ENCODE results near the gene WDR7.

- no peak for TF ChIP-seq CTCF (IDR thresholded peaks at IDR 0.05 in 2 of 3, conservative IDR thresholded peaks at IDR 0.05 in 1 of 3; ENCODE audit: control insufficient read depth in 2 of 3, extremely low read depth in 1 of 3, insufficient read depth in 1 of 3, low read depth in 3 of 3, low read length in 3 of 3)
- no peak for TF ChIP-seq EP300 (IDR thresholded peaks at IDR 0.05; ENCODE audit: borderline replicate concordance in 1 of 2, control insufficient read depth in 1 of 2, low read depth in 2 of 2, low read length in 2 of 2)
- TF ChIP-seq FOXK2 (IDR thresholded peaks at IDR 0.05) = no peak
- no peak for TF ChIP-seq BCLAF1 (IDR thresholded peaks at IDR 0.05)
Observed at GRCh38 chr18:57002627-57003026, 351.5 kb downstream of the WDR7 start.
